Measurements from ENCODE around the gene TMEM200B.

TMEM200B gene

GRCh38 chr1:29121936-29122681 is 1.6 kb downstream of the TMEM200B start:
- Histone ChIP-seq H3K9me3 (replicated peaks; ENCODE audit: insufficient read depth, low read length) (no peaks in the 10 kb centered on the region), H3K4me1 (ENCODE audit: low read length) (no peaks in the 10 kb centered on the region), H3K4me2 (ENCODE audit: low read depth, low read length) (no peak overlapping the region), H4K20me1 (ENCODE audit: insufficient read depth, low read length) (no peaks in the 10 kb centered on the region), H3K4me3 (ENCODE audit: low read length) (no peak overlapping the region), H3K27ac (ENCODE audit: low read length) (no peak overlapping the region), H3K27me3 (replicated peaks; ENCODE audit: insufficient read depth, low read length) (peaks cover 31% of the 10 kb centered on the region), H3K79me2 (ENCODE audit: low read length) (no peaks in the 10 kb centered on the region), H3K9ac (ENCODE audit: low read length) (no peak overlapping the region), H3K36me3 (replicated peaks; ENCODE audit: insufficient read depth, low read length) (no peaks in the 10 kb centered on the region), H3F3A (ENCODE audit: insufficient read depth, low read length) (no peaks in the 10 kb centered on the region), H2AFZ (ENCODE audit: low read length) (no peak overlapping the region), H3K9me2 (replicated peaks; ENCODE audit: insufficient read depth, low read length) (no peaks in the 10 kb centered on the region)
- TF ChIP-seq EZH2phosphoT487 (IDR thresholded peaks at IDR 0.05; ENCODE audit: low read length) (no peak), EZH2 (optimal IDR thresholded peaks at IDR 0.05; ENCODE audit: low read depth, low read length) (no peak)
- no peak for DNase-seq

DNA sequence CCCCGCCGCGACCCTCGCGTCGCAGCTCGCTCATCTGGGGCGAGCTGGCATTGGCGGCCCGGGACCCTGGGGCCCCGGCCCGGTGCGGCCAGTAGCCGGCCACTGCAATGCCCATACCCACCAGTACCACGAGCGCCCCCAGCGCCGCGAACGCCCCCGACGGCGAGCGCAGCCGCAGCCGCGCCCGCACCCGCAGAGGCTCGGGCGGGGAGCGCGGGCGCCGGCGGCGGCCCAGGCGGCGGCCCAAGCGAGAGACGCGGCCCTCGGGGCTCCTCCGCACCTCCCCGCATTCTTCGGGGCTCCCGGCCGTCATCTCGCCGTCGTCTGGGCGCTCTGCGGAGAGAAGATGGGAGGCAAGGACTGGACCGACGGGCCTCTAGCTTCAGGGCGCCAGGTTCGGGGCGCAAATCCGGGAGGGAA is 2.2 kb downstream of the TMEM200B start:
- TF ChIP-seq EZH2 (optimal IDR thresholded peaks at IDR 0.05; ENCODE audit: low read depth, low read length) (no peak), EZH2phosphoT487 (IDR thresholded peaks at IDR 0.05; ENCODE audit: low read length) (no peak), CTCF (IDR thresholded peaks at IDR 0.05; ENCODE audit: low read length) (no peak)
- Histone ChIP-seq H3K36me3 (replicated peaks; ENCODE audit: insufficient read depth, low read length) (no peaks in the 10 kb centered on the region), H3F3A (ENCODE audit: insufficient read depth, low read length) (no peaks in the 10 kb centered on the region), H3K9me2 (replicated peaks; ENCODE audit: insufficient read depth, low read length) (no peaks in the 10 kb centered on the region), H3K79me2 (ENCODE audit: low read length) (no peaks in the 10 kb centered on the region), H3K9ac (ENCODE audit: low read length) (no peak overlapping the region), H4K20me1 (ENCODE audit: insufficient read depth, low read length) (no peaks in the 10 kb centered on the region), H3K4me1 (ENCODE audit: low read length) (no peaks in the 10 kb centered on the region), H3K27me3 (replicated peaks; ENCODE audit: insufficient read depth, low read length) (peaks cover 31% of the 10 kb centered on the region), H2AFZ (ENCODE audit: low read length) (no peak overlapping the region), H3K9me3 (replicated peaks; ENCODE audit: insufficient read depth, low read length) (no peaks in the 10 kb centered on the region), H3K4me3 (ENCODE audit: low read length) (no peak overlapping the region), H3K27ac (ENCODE audit: low read length) (no peak overlapping the region), H3K4me2 (ENCODE audit: low read depth, low read length) (no peak overlapping the region)
- no peak for DNase-seq

DNA sequence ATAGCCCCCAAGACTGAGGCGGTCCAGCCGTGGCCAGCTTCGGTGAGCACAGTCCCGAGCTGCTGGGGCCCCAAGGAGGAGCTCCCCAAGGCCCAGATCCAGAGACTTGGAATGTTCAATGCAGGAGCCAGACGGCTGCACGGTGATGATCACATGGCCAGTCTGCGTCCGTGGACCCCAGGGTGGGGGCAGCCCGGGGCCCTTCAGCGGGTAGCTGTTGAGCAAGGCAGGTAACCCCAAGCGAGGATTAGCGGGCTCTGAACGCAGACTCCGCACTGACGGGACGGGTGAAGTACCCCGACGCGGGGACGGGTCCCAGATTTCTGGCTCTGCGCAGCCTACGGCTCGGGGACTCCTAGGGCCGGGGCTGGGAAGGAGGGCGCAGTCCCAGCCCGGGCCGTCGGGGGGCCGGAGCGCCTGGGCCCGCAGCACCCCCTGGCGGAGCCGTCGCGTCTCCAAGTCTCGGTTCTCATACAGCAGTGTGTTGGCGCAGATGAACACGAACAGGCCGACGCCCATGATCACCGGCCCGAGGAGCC is 2.7 kb downstream of the TMEM200B start:
- Histone ChIP-seq H3K4me1 (ENCODE audit: low read length) (no peaks in the 10 kb centered on the region), H3K9me3 (replicated peaks; ENCODE audit: insufficient read depth, low read length) (no peaks in the 10 kb centered on the region), H3K9me2 (replicated peaks; ENCODE audit: insufficient read depth, low read length) (no peaks in the 10 kb centered on the region), H3K4me3 (ENCODE audit: low read length) (no peak overlapping the region), H3K27ac (ENCODE audit: low read length) (no peak overlapping the region), H2AFZ (ENCODE audit: low read length) (no peak overlapping the region), H3K9ac (ENCODE audit: low read length) (no peak overlapping the region), H3K36me3 (replicated peaks; ENCODE audit: insufficient read depth, low read length) (no peaks in the 10 kb centered on the region), H3K79me2 (ENCODE audit: low read length) (no peaks in the 10 kb centered on the region), H3F3A (ENCODE audit: insufficient read depth, low read length) (no peaks in the 10 kb centered on the region), H3K27me3 (replicated peaks; ENCODE audit: insufficient read depth, low read length) (peaks cover 31% of the 10 kb centered on the region), H3K4me2 (ENCODE audit: low read depth, low read length) (no peak overlapping the region), H4K20me1 (ENCODE audit: insufficient read depth, low read length) (no peaks in the 10 kb centered on the region)
- no peak for DNase-seq
- TF ChIP-seq CTCF (IDR thresholded peaks at IDR 0.05; ENCODE audit: low read length) (peak; percentile 53), EZH2phosphoT487 (IDR thresholded peaks at IDR 0.05; ENCODE audit: low read length) (no peak), EZH2 (optimal IDR thresholded peaks at IDR 0.05; ENCODE audit: low read depth, low read length) (no peak)

- Histone ChIP-seq H3K9ac (ENCODE audit: low read length) (no peak overlapping the region), H3K79me2 (ENCODE audit: low read length) (no peaks in the 10 kb centered on the region), H3K9me3 (replicated peaks; ENCODE audit: insufficient read depth, low read length) (no peaks in the 10 kb centered on the region), H4K20me1 (ENCODE audit: insufficient read depth, low read length) (no peaks in the 10 kb centered on the region), H3F3A (ENCODE audit: insufficient read depth, low read length) (no peaks in the 10 kb centered on the region), H3K9me2 (replicated peaks; ENCODE audit: insufficient read depth, low read length) (no peaks in the 10 kb centered on the region), H2AFZ (ENCODE audit: low read length) (no peak overlapping the region), H3K27me3 (replicated peaks; ENCODE audit: insufficient read depth, low read length) (peaks cover 31% of the 10 kb centered on the region), H3K36me3 (replicated peaks; ENCODE audit: insufficient read depth, low read length) (no peaks in the 10 kb centered on the region), H3K4me2 (ENCODE audit: low read depth, low read length) (no peak overlapping the region), H3K4me1 (ENCODE audit: low read length) (no peaks in the 10 kb centered on the region), H3K4me3 (ENCODE audit: low read length) (no peak overlapping the region), H3K27ac (ENCODE audit: low read length) (no peak overlapping the region)
- DNase-seq = no peak
- no peak for TF ChIP-seq EZH2 (optimal IDR thresholded peaks at IDR 0.05; ENCODE audit: low read depth, low read length)
- TF ChIP-seq CTCF (IDR thresholded peaks at IDR 0.05; ENCODE audit: low read length) = no peak
- no peak for TF ChIP-seq EZH2phosphoT487 (IDR thresholded peaks at IDR 0.05; ENCODE audit: low read length)
These were observed 3.3 kb downstream of the TMEM200B start for GRCh38 chr1:29120367-29120766.
